ENCODE data around the gene SMIM33. TPM values are rescaled to one million over a fixed set of nuclear protein-coding genes. Genes with fewer than 3 reads are reported as not detected.
A peak's percentile ranks its signal among the peaks of the same experiment; 100 is the strongest.

Gene SMIM33
- total RNA-seq, 2 donors from 2014 or later = not detected

GRCh38 chr5:139454568-139455290 lies 16.1 kb upstream of the SMIM33 start:
- DNase-seq (ENCODE audit: low spot score) = peak; percentile 44
- intact Hi-C loops (cut with DNase I) = no loop called here

- DNase-seq (ENCODE audit: low spot score) = no peak
- intact Hi-C loops (cut with DNase I) = no loop called here
Measured at GRCh38 chr5:139456776-139457175, 14.0 kb upstream of the SMIM33 start.

GRCh38 chr5:139457241-139457640 lies 13.6 kb upstream of the SMIM33 start:
- DNase-seq (ENCODE audit: low spot score) = no peak
- intact Hi-C loops (cut with DNase I) = no loop called here

GRCh38 chr5:139457653-139458306 lies 13.0 kb upstream of the SMIM33 start:
- intact Hi-C loops (cut with DNase I) = no loop called here
- no peak for DNase-seq (ENCODE audit: low spot score)

- intact Hi-C loops (cut with DNase I) = no loop called here
- no peak for DNase-seq (ENCODE audit: low spot score)
Measured at GRCh38 chr5:139458580-139459407, 12.0 kb upstream of the SMIM33 start.

- no peak for DNase-seq (ENCODE audit: low spot score)
- intact Hi-C loops (cut with DNase I) = no loop called here
Measured at GRCh38 chr5:139459451-139459934, 11.3 kb upstream of the SMIM33 start.

- intact Hi-C loops (cut with DNase I) = no loop called here
Measured at GRCh38 chr5:139460455-139460854, 10.3 kb upstream of the SMIM33 start.

GRCh38 chr5:139461176-139461575 lies 9.6 kb upstream of the SMIM33 start:
- intact Hi-C loops (cut with DNase I) = no loop called here
- no peak for DNase-seq (ENCODE audit: low spot score)

More at GRCh38 chr5:139460455-139460854, 10.3 kb upstream of the SMIM33 start:
- DNase-seq (ENCODE audit: low spot score) = no peak

GRCh38 chr5:139461698-139462097 lies 9.1 kb upstream of the SMIM33 start:
- intact Hi-C loops (cut with DNase I) = no loop called here
- no peak for DNase-seq (ENCODE audit: low spot score)

- intact Hi-C loops (cut with DNase I) = no loop called here
- no peak for DNase-seq (ENCODE audit: low spot score)
Measured at GRCh38 chr5:139462586-139463276, 8.1 kb upstream of the SMIM33 start, which contains the start of gene ECSCR. Gene ECSCR, minus strand, starts transcription at chr5:139462743. Its CDS starts 73 bp downstream, at chr5:139462670.

- DNase-seq (ENCODE audit: low spot score) = no peak
- intact Hi-C loops (cut with DNase I) = no loop called here
Measured at GRCh38 chr5:139468421-139468931, 2.3 kb upstream of the SMIM33 start.

- intact Hi-C loops (cut with DNase I) = no loop called here
- no peak for DNase-seq (ENCODE audit: low spot score)
Measured at GRCh38 chr5:139472386-139473030, 1.7 kb downstream of the SMIM33 start.

- DNase-seq (ENCODE audit: low spot score) = no peak
Measured at GRCh38 chr5:139473105-139473504, 2.3 kb downstream of the SMIM33 start.

GRCh38 chr5:139473565-139473964 lies 2.8 kb downstream of the SMIM33 start:
- intact Hi-C loops (cut with DNase I) = no loop called here
- no peak for DNase-seq (ENCODE audit: low spot score)

More at GRCh38 chr5:139473105-139473504, 2.3 kb downstream of the SMIM33 start:
- intact Hi-C loops (cut with DNase I) = no loop called here

GRCh38 chr5:139474890-139475791 lies 4.3 kb downstream of the SMIM33 start:
- intact Hi-C loops (cut with DNase I) = no loop called here
- DNase-seq (ENCODE audit: low spot score) = no peak

- intact Hi-C loops (cut with DNase I) = no loop called here
Measured at GRCh38 chr5:139475865-139476617, 5.2 kb downstream of the SMIM33 start.

More at GRCh38 chr5:139475865-139476617, 5.2 kb downstream of the SMIM33 start:
- no peak for DNase-seq (ENCODE audit: low spot score)

All from posterior vena cava (tissue), 2 donors.